SK-N-MC (cell line): ENCODE data around the gene FSTL1.

Source experiments
- EZH2 ChIP-seq: fragments of 200-600 bp; sonication (generic); IDR thresholded peaks from one replicate; pipeline ENCODE4 v1.6.1; 2017; ENCODE audit warnings: antibody characterized with exemption
- POLR2AphosphoS5 ChIP-seq: IDR thresholded peaks from 2 replicates; pipeline ENCODE4 v1.6.1; 2012; ENCODE audit warnings: mild to moderate bottlenecking, low read depth, low read length, borderline replicate concordance

- TF ChIP-seq EZH2 (no peak), POLR2AphosphoS5 (no peak)
Observed at GRCh38 chr3:120473896-120474675, 23.3 kb upstream of the FSTL1 start.
